Immature natural killer cell (primary cell): ENCODE results near the gene UTRN. TPM values are rescaled to one million over a fixed set of nuclear protein-coding genes. Genes with fewer than 3 reads are reported as not detected.

Source experiments
- DNase-seq, 3 donors: peaks; one replicate each; pipeline ENCODE4 v3.0.0; 2022; ENCODE audit warnings: mixed read lengths in 1 of 3
- H3K27ac Mint-ChIP-seq, 6 donors: one replicate each; pipeline ENCODE4 v1.8.0; 2020; ENCODE audit warnings: mixed read lengths in 6 of 6, mild to moderate bottlenecking in 5 of 6, inconsistent platforms in 4 of 6, moderate library complexity in 3 of 6
- H3K27me3 Mint-ChIP-seq, 3 donors: one replicate each; pipeline ENCODE4 v1.8.0; 2020 to 2021; ENCODE audit warnings: low read depth in 3 of 3, mild to moderate bottlenecking in 3 of 3, mixed read lengths in 3 of 3, moderate library complexity in 3 of 3, inconsistent platforms in 1 of 3
- H3K36me3 Mint-ChIP-seq, 3 donors: one replicate each; pipeline ENCODE4 v1.8.0; 2020; ENCODE audit warnings: mixed read lengths in 3 of 3, inconsistent platforms in 2 of 3, mild to moderate bottlenecking in 2 of 3
- H3K4me1 Mint-ChIP-seq, 2 donors: one replicate each; pipeline ENCODE4 v1.8.0; 2020; ENCODE audit warnings: inconsistent platforms in 2 of 2, mild to moderate bottlenecking in 2 of 2, mixed read lengths in 2 of 2, moderate library complexity in 1 of 2
- H3K4me3 Mint-ChIP-seq, 5 donors: one replicate each; pipeline ENCODE4 v1.8.0; 2020; ENCODE audit warnings: mild to moderate bottlenecking in 5 of 5, mixed read lengths in 5 of 5, inconsistent platforms in 3 of 5, moderate library complexity in 3 of 5
- H3K9me3 Mint-ChIP-seq, 6 donors: one replicate each; pipeline ENCODE4 v1.8.0; 2020; ENCODE audit warnings: mild to moderate bottlenecking in 6 of 6, mixed read lengths in 6 of 6, inconsistent platforms in 4 of 6, moderate library complexity in 3 of 6
- polyA plus RNA-seq, 3 donors: library from polyadenylated mRNA; unstranded; fragments of 300-500 nt; fragmentation: Illumina TruSeq; gene quantifications; one replicate each; pipeline ENCODE4 v1.2.3, GENCODE V29; 2021

The UTRN gene
- polyA plus RNA-seq, 3 donors from 2014 or later, result 40.5 to 261 (median 67.6) TPM

DNA sequence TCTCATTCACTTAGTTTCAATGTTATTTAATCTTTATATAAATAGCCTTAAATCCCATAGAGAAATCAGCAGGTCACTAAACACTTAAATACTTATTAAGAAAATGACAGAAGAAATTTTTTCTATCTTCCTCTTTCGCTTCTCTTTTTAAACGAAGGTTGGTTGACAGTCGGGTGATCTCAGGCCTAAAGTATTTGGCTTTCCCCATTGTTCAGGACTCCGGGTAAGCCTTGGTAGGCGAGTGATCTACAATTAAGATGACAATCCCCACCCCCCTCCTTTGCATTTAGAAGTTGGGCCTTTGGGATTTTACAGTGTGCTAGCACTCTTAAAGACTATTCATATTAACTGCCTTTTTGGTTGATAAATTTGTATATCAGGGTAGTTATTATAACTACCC, 19.7 kb upstream of the UTRN start:
- H3K4me3 Mint-ChIP-seq, result no peak overlapping the region
- peaks cover 0 to 4% (median 0%) of the 10 kb centered on the region in 3 donors for H3K36me3 Mint-ChIP-seq
- H3K4me1 Mint-ChIP-seq, result peaks cover 4 to 9% of the 10 kb centered on the region in 2 donors
- H3K27ac Mint-ChIP-seq, result no peak overlapping the region
- peaks cover 0 to 2% (median 0%) of the 10 kb centered on the region in 3 donors for H3K27me3 Mint-ChIP-seq
- H3K9me3 Mint-ChIP-seq, result peaks cover 0 to 8% (median 0%) of the 10 kb centered on the region in 6 donors
- no peak for DNase-seq

DNA sequence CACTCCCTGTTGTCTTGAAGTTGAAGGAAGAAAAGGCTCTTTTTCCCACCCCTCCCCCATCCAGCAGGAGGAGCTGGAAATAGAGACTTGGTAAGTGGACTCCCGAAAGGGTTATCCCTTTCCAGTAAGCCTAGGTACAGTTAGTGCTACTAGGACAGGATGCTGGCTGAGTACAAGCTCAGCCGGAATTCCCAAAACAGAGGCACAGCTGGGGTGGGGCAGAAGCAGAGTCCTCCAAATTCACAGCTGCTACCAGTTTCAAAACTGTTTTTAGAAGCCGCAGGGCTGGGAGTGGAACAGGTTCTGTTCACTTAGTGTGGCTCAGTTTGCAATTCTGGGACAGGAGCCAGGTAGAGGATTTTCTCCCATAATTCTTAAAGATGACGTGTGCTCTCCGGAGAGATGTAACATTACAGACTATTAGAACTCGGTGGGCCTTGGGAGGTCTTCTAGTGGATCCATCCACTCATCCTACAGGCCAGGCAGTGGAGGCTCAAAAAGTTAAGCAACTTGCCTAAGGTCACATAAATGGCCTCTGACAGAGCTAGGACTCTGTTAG, 19.0 kb upstream of the UTRN start:
- peaks cover 0 to 2% (median 0%) of the 10 kb centered on the region in 3 donors for H3K27me3 Mint-ChIP-seq

DNA sequence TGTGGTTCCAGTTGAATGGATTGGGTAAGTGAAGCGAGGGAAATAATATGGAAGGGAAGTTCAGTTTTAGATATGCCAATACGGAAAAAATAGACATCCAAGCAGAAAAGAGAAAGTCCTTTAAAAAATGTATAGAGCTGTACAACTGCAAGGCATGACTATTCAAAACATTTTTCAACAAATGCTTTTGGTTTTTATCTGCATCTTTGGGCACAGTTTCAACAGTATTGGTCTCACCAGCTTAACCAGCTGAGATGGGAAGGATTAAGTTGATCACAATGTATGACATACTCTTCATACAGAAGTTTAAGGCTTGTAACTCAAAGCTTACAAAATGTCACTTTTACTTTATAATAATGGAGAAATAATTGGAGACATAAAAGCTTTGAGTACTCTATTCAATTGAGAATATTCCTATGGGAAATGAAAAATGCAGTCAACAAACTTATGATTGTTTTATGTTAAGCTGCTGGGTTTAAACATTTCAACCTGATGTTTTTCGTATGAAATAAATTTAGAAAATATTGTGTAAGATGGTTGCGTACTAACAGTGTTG, 16.3 kb upstream of the UTRN start:
- H3K4me3 Mint-ChIP-seq, result no peak overlapping the region
- peaks cover 0 to 2% (median 0%) of the 10 kb centered on the region in 3 donors for H3K27me3 Mint-ChIP-seq

More for the DNA sequence above, 19.0 kb upstream of the UTRN start:
- Mint-ChIP-seq H3K4me1 (peaks cover 4 to 9% of the 10 kb centered on the region in 2 donors), H3K36me3 (peaks cover 0 to 4% (median 0%) of the 10 kb centered on the region in 3 donors), H3K4me3 (no peak overlapping the region), H3K9me3 (peaks cover 0 to 8% (median 0%) of the 10 kb centered on the region in 6 donors), H3K27ac (no peak overlapping the region)
- DNase-seq, result no peak

DNA sequence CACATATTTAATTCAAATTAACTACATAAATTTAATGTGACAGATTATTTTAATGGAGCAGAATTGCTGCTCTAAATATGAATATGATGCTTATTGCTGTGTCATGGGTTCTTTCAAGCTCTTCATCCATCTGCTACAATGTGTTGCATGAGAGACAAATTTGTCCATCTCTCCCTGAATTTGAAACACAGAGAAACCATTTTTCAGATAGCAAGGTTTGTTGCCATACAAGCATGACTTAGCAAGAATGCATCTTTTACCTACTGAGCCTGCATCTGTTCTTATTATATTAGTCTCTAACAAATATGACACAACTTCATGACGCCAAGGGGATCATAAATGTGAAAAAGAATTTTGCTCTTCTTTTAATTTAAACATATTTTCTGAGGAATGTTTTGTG, 8.0 kb upstream of the UTRN start:
- no peak for DNase-seq
- Mint-ChIP-seq H3K4me3 (no peak overlapping the region), H3K27me3 (no peaks in the 10 kb centered on the region), H3K9me3 (no peaks in the 10 kb centered on the region), H3K36me3 (peaks cover 0 to 4% (median 0%) of the 10 kb centered on the region in 3 donors), H3K4me1 (no peaks in the 10 kb centered on the region), H3K27ac (no peak overlapping the region)

More for the DNA sequence above, 16.3 kb upstream of the UTRN start:
- no peak for DNase-seq
- Mint-ChIP-seq H3K27ac (no peak overlapping the region), H3K36me3 (no peaks in the 10 kb centered on the region), H3K9me3 (no peaks in the 10 kb centered on the region), H3K4me1 (no peaks in the 10 kb centered on the region)

DNA sequence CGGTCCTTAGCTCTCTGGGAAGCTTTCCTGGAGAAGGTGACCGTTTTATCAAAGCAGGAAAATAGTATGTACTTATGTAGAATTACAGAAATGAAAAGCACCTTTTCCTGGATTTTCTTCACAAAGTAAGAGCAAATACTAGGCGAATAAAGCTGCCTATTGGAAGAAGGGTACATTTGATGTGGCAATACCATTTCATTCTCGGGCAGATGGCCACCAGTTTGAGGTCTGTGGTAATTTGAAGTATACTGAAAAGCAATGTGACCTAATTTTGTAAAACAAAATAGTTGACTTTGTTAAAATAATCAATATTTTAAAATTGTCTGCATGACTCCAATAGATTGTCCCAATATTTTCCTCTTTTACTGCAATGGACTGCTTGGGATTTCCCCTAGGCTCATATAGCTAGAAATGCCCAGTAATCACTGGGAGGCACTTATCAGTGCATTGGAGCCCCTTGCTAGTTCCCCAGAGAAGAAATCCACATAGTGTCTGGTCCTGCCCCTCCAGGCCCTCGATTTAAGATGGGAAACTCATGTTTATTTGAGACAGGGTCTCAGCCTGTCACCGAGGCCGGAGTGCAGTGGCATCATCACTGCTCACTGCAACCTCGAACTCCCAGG, 7.4 kb upstream of the UTRN start:
- DNase-seq, result no peak
- H3K4me3 Mint-ChIP-seq, result no peak overlapping the region
- peaks cover 0 to 4% (median 0%) of the 10 kb centered on the region in 3 donors for H3K36me3 Mint-ChIP-seq
- H3K27ac Mint-ChIP-seq, result no peak overlapping the region
- H3K27me3 Mint-ChIP-seq, result no peaks in the 10 kb centered on the region
- no peaks in the 10 kb centered on the region for H3K4me1 Mint-ChIP-seq
- H3K9me3 Mint-ChIP-seq, result no peaks in the 10 kb centered on the region

DNA sequence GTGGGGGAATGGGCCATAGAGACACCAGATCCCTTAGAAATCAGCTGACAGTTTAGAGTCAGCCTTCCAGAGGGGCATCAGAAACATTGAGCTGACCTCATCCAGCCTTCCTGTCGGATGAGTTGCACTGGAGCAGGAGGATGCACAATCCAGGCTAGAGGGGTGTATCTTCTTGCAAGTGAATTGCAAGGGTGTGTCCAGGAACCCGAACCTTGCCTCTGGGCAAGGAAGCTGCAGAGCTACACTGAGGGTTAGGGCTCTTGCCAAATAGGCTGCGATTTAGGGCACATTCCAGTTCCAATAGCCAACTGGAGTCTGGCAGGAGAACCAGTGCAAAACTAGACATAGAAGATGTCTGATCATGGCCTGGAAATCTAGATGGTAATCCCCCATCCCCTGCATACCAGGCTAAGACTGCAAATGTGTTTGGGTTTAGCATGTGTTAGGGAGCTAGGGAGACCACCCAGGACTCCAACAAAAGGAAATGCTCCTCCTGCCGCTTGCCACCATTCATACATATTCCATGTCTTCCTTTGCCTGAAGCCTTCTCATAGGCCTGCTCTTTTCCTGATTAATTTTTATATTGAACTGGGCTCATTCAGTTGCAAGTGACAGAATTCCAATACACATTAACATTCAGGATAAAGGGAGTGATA, 6.3 kb upstream of the UTRN start:
- H3K4me3 Mint-ChIP-seq, result no peak overlapping the region
- H3K27me3 Mint-ChIP-seq, result no peaks in the 10 kb centered on the region
- H3K36me3 Mint-ChIP-seq, result peaks cover 0 to 4% (median 0%) of the 10 kb centered on the region in 3 donors
- no peak for DNase-seq
- H3K27ac Mint-ChIP-seq, result no peak overlapping the region
- H3K4me1 Mint-ChIP-seq, result peaks cover 4 to 5% of the 10 kb centered on the region in 2 donors
- H3K9me3 Mint-ChIP-seq, result no peaks in the 10 kb centered on the region

DNA sequence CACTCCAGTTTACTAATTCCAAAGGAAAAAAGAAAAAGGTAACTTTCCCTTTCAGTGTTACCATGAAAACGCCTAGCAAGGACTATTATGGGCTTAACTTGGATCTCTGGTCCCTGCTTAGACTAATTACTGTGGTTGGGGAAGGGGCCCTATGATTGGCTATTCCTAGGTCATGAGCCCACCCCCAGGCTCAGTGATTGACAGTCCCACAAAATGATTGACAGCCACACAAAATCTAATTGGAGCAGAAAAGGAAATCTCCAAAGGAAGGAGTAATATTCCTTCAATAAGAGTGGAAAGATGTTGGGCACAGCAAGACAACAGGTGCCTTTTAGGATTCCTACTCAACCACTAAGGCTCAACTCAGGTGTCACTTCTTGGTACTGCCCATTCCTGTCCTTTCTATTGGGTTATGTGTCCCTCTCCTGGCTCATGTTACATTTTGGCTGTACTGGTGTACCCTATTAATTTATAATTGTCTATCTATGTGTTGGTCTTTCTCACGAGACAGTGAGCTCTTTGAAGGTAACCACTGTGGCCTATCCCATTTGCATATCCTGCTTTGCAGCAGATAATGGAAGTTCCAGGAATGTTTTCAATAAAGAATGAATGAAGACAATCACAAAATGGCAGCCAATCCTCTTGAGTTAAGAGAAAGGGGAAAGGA, 5.5 kb upstream of the UTRN start:
- Mint-ChIP-seq H3K9me3 (no peaks in the 10 kb centered on the region), H3K4me3 (no peak overlapping the region), H3K27ac (no peak overlapping the region), H3K4me1 (peaks cover 12 to 13% of the 10 kb centered on the region in 2 donors), H3K36me3 (peaks cover 0 to 4% (median 0%) of the 10 kb centered on the region in 3 donors), H3K27me3 (peaks cover 0 to 3% (median 2%) of the 10 kb centered on the region in 3 donors)
- no peak for DNase-seq

DNA sequence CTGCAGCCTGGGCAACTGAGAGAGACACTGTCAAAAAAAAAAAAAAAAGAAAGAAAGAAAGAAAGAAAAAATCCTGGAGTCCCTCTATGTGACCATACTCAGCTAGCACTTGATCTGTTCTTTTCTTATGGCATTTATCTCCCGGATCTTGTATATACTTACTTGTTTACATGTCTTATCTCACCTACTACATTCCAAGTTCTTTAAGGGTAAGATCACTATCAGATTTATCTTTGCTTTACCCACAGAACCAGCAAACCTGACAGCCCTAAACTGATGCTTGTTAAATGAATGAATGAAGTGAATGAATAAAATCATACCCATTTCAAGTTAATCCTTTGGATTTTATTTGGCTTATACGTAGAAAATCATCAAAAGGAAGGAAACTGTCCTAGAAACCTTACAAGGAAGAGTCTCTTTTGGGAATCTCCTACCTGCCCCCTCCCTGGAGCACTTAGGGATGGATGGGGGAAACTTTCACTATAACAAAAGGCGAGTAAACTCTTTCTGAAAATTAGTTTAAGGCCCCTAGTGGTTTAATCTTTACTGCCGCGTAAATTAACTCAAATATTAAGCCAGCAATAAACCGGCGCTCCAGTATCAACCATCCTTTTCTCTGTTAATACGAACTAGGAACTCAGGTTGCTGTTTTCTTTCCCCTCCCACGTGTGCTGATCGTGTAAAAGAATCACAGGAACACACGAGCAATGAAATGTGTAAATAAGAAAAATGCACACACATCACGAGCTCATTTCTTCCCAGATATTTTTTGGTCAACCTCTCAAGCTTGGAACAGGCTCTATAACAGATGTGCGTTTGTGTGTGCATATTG, 1.3 kb upstream of the UTRN start:
- no peaks in the 10 kb centered on the region for H3K9me3 Mint-ChIP-seq
- peaks cover 24 to 31% of the 10 kb centered on the region in 2 donors for H3K4me1 Mint-ChIP-seq
- H3K4me3 Mint-ChIP-seq, result peak overlapping the region; percentile 92 to 99 (median 94)
- DNase-seq, result no peak
- peaks cover 6 to 13% (median 7%) of the 10 kb centered on the region in 3 donors for H3K27me3 Mint-ChIP-seq
- H3K27ac Mint-ChIP-seq, result peak overlapping the region; percentile 68 to 88 (median 81)
- peaks cover 0 to 4% (median 0%) of the 10 kb centered on the region in 3 donors for H3K36me3 Mint-ChIP-seq

DNA sequence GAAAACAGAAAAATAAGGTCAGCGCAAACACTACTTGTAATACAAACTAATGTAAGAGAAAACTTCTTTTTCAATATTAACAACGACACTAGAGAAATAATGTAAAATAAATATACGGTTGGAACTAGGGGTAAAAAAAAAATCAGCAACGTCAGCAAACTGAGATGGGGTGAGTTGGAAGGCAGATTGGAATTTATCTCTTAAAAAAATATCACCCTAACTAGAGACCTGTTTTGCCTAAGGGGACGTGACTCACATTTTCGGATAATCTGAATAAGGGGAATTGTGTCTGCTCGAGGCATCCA, 705 bp upstream of the UTRN start:
- peaks cover 6 to 13% (median 7%) of the 10 kb centered on the region in 3 donors for H3K27me3 Mint-ChIP-seq
- peaks cover 27 to 36% of the 10 kb centered on the region in 2 donors for H3K4me1 Mint-ChIP-seq
- H3K27ac Mint-ChIP-seq, result peak overlapping the region; percentile 68 to 88 (median 81)
- peak overlapping the region; percentile 92 to 99 (median 94) for H3K4me3 Mint-ChIP-seq
- peaks cover 0 to 4% (median 0%) of the 10 kb centered on the region in 3 donors for H3K36me3 Mint-ChIP-seq
- no peak for DNase-seq
- no peaks in the 10 kb centered on the region for H3K9me3 Mint-ChIP-seq

DNA sequence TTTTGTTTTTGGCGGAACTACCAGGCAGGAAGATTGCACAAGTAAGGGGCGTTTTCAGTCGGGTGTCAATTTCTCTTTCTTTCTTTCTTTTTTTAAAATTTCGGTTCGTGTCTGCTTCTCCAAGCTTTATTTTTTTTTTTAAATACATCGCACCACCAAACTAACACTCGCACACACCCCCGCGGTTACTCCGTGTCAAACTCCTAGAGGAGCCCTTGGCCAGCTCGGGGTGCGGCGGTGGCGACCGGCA, 338 bp downstream of the UTRN start:
- peak overlapping the region; percentile 69 to 90 (median 89) for H3K27ac Mint-ChIP-seq
- peak overlapping the region; percentile 94 to 99 (median 97) for H3K4me3 Mint-ChIP-seq
- H3K9me3 Mint-ChIP-seq, result no peaks in the 10 kb centered on the region
- H3K4me1 Mint-ChIP-seq, result peaks cover 34 to 47% of the 10 kb centered on the region in 2 donors
- DNase-seq, result peak in 2 of 3 donors; percentile 43 to 52
- peaks cover 0 to 4% (median 0%) of the 10 kb centered on the region in 3 donors for H3K36me3 Mint-ChIP-seq
- peaks cover 6 to 15% (median 8%) of the 10 kb centered on the region in 3 donors for H3K27me3 Mint-ChIP-seq

DNA sequence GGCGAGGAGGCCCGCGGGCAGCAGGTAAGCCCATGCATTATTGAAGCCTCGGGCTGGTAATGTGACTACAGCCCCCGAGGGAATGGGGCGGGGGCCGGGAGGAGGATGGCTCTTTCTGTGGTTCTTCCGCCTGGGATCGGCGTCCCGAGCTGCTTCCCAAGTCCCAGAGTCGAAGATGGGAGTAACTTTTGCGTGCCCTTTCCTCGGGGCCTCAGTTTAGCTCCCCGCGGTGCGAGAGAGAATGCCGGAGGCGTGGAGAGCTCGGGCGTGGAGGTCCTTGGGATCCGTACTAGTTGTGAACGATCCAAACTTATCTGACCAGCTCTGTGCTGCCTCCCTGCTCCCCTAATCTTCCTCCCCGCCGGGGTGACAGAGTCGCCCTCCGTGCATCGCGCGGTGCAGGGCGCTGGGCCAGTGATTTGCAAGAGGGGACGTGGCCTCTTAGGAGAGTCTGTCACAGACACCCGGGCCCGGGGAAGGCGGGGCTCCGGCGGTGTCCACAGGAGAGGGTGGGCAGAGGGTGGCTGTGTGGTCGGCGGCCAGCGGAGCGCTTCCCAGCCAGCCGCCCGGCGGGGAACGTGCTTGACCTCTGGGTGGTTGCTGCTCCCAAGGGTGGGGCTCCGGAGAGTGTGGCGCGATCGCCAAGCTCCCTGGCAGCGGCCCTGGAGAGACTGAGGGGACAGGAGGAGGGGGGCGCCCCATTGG, 815 bp downstream of the UTRN start:
- no peaks in the 10 kb centered on the region for H3K9me3 Mint-ChIP-seq
- peaks cover 0 to 3% (median under 1%) of the 10 kb centered on the region in 3 donors for H3K36me3 Mint-ChIP-seq
- DNase-seq, result peak; percentile 57 to 61 (median 60)
- peak overlapping the region; percentile 94 to 99 (median 97) for H3K4me3 Mint-ChIP-seq
- H3K4me1 Mint-ChIP-seq, result peaks cover 38 to 52% of the 10 kb centered on the region in 2 donors
- H3K27ac Mint-ChIP-seq, result peak overlapping the region; percentile 69 to 90 (median 89)
- H3K27me3 Mint-ChIP-seq, result peaks cover 6 to 18% (median 9%) of the 10 kb centered on the region in 3 donors

DNA sequence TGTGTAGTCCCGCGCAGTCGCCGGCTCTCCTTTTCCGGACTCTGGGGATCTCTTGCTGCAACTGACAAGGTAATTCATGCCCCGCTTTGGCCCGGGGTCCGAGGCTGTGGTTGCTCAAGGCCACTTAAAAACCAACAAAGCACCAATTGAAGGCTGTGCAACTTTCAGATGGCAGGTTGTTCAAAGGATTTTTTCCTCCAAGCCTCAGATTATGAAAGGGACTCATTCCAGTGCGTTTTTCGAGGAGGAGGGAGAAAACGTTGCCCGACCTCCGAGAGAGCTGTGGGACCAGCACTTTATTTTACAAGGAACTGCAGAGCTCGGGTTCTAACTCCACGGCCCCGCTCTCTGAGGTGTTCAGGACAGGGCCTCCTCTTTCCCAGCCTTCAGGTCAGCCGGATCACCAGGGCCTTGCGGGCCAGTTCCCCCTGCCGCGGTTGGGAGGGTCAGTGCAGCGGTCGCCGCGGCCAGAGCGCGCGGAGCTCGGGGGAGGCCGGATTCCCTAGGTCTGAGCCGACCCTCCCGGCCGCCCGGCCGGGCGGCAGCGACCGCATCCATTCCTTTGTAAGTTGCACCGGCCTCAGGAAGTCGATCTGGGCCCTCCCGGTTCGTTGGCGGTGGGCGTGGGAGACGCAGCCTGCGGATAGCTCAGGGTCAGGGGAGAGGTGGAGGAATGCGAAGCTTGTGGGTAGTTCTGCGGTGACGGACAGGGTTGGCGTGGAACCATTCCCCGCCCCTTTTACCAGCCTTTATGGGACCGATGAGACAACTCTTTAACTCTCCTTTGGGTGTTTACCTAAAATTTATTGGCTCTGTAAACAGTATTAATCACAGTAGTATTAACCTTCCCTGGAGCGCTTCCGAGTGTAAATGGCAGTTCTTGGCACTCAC, 1.6 kb downstream of the UTRN start:
- peaks cover 0 to 5% (median 1%) of the 10 kb centered on the region in 3 donors for H3K36me3 Mint-ChIP-seq
- peak overlapping the region; percentile 94 to 99 (median 97) for H3K4me3 Mint-ChIP-seq
- H3K27me3 Mint-ChIP-seq, result peaks cover 6 to 20% (median 13%) of the 10 kb centered on the region in 3 donors
- H3K9me3 Mint-ChIP-seq, result no peaks in the 10 kb centered on the region
- H3K27ac Mint-ChIP-seq, result peak overlapping the region; percentile 51 to 87 (median 72)
- peak in 2 of 3 donors; percentile 8 to 26 for DNase-seq
- peaks cover 43 to 60% of the 10 kb centered on the region in 2 donors for H3K4me1 Mint-ChIP-seq
